Measurements from ENCODE around the gene AGBL4.

AGBL4 gene

GRCh38 chr1:48937732-48938131, 1086.0 kb downstream of the AGBL4 start:
- no peak for DNase-seq

- DNase-seq, result no peak
Measured at GRCh38 chr1:48936436-48936835, 1087.3 kb downstream of the AGBL4 start.

GRCh38 chr1:48932366-48932765, 1091.4 kb downstream of the AGBL4 start:
- DNase-seq, result no peak

- no peak for DNase-seq
Measured at GRCh38 chr1:48931506-48932192, 1092.1 kb downstream of the AGBL4 start.

- DNase-seq, result no peak
Measured at GRCh38 chr1:48930011-48930410, 1093.7 kb downstream of the AGBL4 start.

- DNase-seq, result no peak
Measured at GRCh38 chr1:48924099-48924498, 1099.7 kb downstream of the AGBL4 start.

- DNase-seq, result no peak
Measured at GRCh38 chr1:48923116-48923515, 1100.6 kb downstream of the AGBL4 start.

- DNase-seq, result no peak
Measured at GRCh38 chr1:48920851-48921250, 1102.9 kb downstream of the AGBL4 start.

- DNase-seq, result no peak
Measured at GRCh38 chr1:48917901-48918603, 1105.7 kb downstream of the AGBL4 start.

- no peak for DNase-seq
Measured at GRCh38 chr1:48917070-48917454, 1106.7 kb downstream of the AGBL4 start.

GRCh38 chr1:48916130-48917069, 1107.4 kb downstream of the AGBL4 start:
- no peak for DNase-seq

GRCh38 chr1:48908606-48909005, 1115.1 kb downstream of the AGBL4 start:
- DNase-seq, result no peak

- no peak for DNase-seq
Measured at GRCh38 chr1:48906729-48907128, 1117.0 kb downstream of the AGBL4 start.

GRCh38 chr1:48906164-48906563, 1117.6 kb downstream of the AGBL4 start:
- DNase-seq, result no peak

- no peak for DNase-seq
Measured at GRCh38 chr1:48903291-48903690, 1120.5 kb downstream of the AGBL4 start.

- no peak for DNase-seq
Measured at GRCh38 chr1:48898894-48899293, 1124.9 kb downstream of the AGBL4 start.

- DNase-seq, result no peak
Measured at GRCh38 chr1:48889615-48890014, 1134.1 kb downstream of the AGBL4 start.

GRCh38 chr1:48889082-48889481, 1134.7 kb downstream of the AGBL4 start:
- no peak for DNase-seq

GRCh38 chr1:48887796-48888195, 1136.0 kb downstream of the AGBL4 start:
- no peak for DNase-seq

GRCh38 chr1:48882020-48882419, 1141.7 kb downstream of the AGBL4 start:
- DNase-seq, result no peak

GRCh38 chr1:48878191-48878940, 1145.4 kb downstream of the AGBL4 start:
- no peak for DNase-seq

GRCh38 chr1:48876330-48876785, 1147.4 kb downstream of the AGBL4 start:
- no peak for DNase-seq

Data from stimulated activated CD4-positive, alpha-beta T cell treated with anti-CD3 and anti-CD28 coated beads, Interleukin-4, amount 100 ng/mL, for 1 hour (primary cell).